GM04504 (cell line): Measurements from ENCODE around the gene ETV6.

Experiments
- DNase-seq: peaks from one replicate; pipeline ENCODE4 v3.0.0-alpha.2; 2012; ENCODE audit warnings: low read depth

Gene ETV6

DNA sequence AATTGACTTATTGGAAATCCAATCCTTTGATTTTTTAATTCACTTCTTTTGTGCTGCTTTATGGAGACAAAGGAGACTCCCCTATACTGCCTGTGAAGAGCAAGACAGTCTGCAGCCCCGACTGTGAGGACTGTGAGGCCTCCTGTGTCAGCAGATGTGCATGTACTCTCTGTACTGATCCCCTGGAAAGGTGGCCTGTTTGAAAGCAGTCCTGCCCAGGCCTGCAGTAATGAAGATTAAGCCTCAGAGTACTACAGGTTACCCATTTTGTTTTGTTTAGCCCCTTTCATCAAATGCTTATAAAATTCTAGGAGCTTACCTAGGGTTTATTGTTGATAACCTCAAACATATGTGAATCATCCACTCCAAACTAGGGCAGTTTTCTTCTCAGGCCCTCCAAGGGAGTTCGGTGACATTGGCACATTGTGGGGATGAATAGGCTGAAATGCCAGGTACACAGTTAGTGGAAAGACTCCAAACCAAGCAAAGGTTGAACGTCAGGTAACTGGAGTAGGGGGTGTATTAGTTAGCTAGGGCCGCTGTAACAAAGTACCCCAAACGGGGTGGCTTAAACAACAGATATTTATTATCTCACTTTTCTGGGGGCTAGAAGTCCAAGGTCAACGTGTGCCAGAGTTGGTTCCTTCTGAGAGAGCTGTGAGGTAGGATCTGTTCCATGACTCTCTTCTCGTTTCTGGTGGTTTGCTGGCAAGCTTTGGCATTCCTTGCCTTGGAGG is 212.6 kb downstream of the ETV6 start:
- no peak for DNase-seq

DNA sequence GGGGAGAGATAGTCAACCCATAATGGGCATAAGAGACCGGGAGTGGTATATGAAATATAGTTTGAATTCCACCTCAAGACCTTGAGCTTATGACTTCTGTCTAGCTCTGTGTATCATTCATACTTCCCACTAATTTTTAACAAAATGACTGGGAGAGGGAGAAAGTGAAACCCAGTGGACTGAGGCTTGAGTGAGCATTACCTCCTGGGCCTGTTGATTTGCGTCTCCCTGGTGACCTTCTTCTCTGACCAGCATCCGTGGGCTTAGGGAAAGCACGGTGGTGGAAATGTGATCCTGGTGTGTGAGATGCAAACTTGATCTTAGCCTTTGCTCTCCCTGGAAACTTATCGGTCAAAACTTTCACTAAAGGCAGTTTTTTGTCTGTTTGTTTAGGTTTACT is 213.3 kb downstream of the ETV6 start:
- no peak for DNase-seq

DNA sequence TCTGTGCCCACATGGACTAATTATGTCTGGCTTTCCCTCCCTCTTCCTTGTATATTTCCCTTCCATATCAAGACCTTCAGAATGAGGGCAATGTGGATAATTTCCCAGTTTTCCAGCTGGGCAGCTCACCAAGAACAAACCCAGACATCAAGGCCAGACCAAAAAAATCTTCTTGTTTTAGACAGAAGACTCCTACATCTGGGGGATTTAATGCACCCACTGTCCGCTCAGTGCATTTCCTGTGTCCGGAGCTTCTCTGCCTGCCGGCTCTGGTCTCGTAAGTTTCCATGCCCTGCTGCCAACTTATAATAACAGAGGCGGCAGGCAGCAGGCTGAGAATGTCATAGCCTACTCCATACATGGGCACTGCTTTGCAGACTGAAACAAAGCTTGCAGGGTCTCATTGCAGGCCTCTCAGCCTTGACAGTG is 214.0 kb downstream of the ETV6 start:
- no peak for DNase-seq

DNA sequence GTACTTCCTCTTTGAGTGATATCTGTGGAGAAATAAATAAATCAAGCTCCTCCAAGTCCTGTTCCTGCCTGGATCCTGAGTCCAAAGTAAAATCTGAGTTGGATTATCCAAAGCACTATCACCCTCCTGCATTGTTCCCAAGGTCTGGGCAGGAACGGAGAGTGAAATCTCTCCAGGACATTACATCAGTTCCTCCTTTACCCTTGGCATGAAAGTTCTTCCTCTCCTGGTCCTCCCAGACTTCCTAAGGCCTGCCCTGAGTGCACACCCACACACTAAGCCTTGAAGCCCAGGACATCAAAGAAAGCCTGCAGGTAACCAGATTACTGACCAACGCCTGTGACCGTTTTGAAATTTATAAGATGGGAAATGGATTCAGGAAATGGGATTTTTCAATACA is 214.5 kb downstream of the ETV6 start:
- DNase-seq = no peak

DNA sequence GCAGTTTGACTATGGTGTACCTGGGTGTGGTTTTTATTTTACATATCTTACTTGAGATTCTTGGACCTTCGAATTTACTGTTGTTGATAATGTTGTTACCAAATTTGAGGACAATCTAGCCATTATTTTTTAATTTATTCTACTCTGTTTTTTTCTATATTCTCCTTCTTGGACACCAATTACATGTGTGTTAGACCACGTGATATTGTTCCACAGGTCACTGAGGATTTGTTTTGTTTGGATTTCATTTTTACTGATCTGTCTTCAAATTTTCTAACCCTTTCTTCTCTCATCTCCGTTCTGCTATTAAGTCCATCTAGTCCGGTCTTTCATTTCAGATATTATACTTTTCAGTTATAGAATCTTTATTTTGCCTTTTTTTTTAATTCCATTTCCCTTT is 216.3 kb downstream of the ETV6 start:
- no peak for DNase-seq

DNA sequence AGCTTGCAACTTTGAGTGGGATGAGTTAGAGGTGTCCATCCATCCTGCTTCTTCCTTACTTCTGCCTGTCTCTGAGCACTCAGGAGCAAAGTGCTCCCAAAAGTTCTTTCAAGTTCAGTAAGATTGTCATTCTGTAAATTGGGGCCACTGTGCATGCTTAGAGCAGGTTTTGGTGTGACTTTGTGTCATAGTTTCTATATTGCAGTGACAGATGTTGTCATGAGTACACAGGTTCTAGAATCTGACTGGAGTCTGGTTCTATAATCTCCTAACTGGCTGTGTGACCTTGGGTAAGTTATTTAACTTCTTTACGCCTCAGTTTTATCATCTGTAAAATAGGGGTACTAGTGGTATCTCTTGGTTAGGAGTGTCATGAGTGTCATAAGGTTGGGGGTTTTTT is 218.6 kb downstream of the ETV6 start:
- DNase-seq = no peak

DNA sequence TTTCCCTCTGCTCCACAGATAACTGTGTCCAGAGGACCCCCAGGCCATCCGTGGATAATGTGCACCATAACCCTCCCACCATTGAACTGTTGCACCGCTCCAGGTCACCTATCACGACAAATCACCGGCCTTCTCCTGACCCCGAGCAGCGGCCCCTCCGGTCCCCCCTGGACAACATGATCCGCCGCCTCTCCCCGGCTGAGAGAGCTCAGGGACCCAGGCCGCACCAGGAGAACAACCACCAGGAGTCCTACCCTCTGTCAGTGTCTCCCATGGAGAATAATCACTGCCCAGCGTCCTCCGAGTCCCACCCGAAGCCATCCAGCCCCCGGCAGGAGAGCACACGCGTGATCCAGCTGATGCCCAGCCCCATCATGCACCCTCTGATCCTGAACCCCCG is 219.9 kb downstream of the ETV6 start:
- no peak for DNase-seq

DNA sequence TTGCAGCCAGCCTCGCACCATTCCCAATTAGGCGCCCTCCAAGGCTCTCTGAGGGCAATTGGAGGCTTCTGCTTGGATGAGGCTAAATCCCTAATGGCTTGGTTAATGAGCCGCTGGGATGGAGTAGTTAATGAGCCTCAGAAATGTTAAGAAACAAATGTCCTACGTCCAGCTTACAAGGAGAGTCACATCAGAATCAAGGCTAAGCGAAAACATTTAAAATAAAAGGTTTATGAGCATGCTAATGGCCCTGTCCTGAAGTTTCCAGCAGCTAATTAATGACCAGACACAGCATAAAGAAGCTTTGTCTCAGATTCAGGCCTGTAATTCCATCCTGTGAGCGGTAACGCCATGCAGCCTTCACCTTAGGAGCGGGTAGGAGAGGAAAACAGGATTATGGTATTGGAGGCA is 220.6 kb downstream of the ETV6 start:
- no peak for DNase-seq

DNA sequence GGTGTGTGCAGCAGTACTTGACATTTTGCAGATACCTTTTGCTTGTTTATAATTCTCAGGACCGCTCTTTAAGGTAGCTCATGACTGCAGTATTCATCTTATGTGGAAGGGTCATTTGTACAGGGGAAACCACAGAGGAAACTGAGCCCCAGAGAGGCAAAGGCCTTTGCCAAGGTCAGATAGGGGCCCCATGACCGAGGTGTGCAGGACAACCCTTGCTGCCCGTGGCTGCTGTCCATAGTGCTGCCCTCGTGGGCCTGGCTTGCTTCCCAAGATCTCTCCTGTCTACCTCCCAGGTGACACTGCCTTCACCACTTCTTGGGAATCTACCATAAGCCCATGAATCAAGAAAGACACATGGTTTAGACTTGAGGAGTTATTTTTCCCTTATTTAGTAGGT is 222.6 kb downstream of the ETV6 start:
- DNase-seq = no peak

DNA sequence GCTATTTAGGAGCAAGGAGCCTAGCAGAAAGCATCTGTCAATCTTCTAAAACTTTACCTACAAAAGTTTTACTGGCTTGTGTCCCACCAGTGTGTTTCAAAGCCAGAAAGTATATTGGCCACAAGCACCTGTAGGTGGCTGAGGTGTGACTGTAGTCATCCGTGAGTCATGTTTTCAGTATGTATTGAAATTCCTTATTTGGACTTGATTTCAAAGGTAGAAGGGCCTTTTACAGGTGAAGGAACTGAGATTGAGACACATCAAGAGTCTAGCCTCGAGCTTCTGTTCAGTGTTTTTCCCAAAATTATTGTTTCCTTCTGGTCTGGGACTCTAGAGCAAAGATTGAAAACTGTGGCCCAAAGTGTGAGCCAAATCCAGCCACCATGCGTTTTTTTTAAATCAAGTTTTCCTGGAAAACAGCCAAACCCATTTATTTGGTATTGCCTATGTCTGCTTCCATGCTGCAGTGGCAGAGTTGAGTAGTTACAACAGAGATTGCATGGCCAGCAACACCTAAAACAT is 226.0 kb downstream of the ETV6 start:
- no peak for DNase-seq

DNA sequence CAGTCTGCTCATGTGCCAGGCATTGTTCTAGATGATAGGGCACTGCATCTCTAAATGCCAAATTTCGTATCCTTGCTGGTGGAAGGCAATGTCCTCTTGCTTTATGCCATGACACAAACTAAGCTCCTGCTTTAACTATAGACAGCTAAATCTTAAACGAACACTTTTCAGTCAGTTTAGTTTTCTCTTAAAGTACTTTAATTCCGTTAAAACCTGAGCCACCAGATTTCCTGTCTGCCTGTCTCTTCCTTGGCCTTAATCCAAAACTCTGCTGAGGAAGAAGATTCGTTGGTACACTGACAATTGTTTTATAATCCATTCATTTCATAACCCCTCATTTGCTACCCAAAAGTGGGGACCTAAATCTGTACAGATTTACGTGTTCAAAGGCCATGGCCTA is 226.8 kb downstream of the ETV6 start:
- DNase-seq = no peak

DNA sequence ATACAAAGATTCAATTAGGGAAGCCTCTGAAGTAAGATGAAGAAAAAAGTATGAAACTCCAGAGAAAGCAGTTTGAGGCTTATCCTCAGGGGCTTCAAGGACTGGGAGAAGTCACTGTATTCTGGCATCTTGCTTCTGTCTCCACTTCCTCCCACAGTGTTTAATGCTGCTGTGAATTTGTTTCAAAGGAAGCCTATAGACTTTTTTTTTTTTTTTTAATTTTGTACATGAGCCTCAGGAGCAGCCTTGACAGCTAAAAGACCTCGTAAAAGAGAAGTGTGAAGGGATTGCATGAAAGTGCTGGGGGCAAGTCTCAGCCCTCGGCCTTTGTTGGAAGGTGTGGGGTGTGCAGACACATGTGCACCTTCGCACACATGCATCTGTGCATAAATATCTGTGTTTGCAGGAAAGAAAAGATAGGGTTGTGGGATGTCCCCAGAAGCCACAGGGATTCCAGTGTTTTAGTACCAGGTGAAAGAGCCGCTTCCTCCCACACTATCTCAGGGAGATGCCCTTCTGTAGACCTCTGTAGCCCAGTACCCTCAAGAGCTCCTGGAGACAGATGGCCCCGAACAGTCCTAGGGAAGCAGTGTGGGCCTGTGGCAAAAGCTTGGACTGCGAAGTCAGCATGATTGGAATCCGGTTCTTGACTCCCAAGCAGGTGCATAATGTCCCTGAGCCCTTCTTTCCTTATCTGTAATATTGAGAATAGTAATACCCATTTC is 227.8 kb downstream of the ETV6 start:
- no peak for DNase-seq

DNA sequence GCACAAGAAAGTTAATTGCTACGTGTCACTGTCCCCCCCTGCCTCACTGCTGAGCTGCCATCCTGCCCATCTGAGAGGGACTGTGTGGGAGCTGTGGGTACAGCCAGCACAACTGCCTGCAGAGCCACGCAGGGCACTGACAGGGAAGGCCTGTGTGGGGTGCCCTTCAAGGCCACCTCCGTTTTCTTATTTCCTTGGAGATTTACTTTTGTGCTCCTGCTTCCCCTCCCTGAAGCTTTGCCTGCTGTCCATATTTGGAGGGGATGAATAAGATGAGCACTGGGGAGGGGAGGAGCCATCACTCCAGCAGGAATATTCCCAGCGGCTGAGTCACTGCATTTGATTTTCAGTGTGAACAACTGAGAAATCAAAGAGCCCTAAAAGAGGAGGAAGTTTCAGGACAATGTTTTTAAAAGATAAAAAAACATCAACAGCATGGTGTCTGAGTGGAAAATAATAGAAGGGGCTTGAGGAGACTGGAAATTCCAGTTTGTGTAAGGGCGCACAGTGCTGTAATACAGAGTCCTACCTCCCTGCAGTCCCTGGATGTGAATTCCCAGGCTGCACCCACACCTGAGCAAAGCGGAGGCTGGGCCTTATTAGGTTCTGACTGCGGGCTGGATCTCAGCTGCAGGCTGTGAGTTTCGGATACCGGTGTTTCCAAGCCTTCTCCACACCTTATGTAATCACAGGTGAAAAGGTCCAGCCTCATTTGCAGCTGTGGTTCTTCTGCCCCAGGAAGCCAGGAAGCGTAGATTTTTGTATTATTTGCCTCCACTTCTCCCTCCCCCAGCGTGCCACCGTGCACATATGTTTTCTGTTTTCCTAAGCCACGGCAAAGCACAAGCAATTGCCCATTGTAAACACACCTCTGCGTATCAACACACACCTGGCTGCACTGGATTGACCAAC is 228.7 kb downstream of the ETV6 start:
- DNase-seq = no peak

DNA sequence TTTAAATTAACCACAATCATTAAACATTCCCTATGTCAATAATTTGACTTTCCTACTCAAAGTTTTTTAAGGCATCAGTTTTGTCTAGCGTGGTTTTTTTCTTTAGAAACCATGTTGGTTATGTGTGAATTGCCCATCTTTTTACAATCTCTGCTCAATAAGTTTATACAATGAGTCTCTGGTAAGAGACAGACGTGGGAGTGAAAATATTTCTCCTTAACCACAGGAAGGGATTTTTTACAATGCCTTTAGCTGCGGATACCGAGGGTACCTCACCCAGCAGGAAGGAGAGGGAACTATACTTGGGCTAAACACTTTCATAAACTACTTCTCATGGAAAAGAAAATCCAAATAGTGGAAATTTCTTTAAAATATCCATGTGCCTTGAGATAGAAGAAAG is 229.8 kb downstream of the ETV6 start:
- no peak for DNase-seq

DNA sequence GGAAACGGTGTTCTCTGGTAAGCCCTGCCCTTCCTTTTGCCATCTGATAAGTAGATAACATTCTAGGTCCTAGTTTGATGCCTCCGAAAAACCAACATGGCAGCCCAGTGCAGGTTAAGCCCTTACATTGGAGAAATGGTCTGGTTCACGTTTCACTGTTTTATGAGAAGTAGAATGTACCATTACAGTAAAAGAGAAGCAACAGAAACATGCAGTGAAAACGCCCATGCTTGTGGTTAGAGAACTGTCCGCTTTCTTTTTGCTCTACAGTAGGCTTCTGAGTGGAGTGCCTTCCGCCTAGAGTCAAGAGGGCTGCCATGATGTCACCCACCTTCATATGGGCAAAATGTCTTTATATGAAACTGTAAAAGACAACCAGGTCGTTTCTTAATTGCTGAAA is 230.9 kb downstream of the ETV6 start:
- DNase-seq = no peak

DNA sequence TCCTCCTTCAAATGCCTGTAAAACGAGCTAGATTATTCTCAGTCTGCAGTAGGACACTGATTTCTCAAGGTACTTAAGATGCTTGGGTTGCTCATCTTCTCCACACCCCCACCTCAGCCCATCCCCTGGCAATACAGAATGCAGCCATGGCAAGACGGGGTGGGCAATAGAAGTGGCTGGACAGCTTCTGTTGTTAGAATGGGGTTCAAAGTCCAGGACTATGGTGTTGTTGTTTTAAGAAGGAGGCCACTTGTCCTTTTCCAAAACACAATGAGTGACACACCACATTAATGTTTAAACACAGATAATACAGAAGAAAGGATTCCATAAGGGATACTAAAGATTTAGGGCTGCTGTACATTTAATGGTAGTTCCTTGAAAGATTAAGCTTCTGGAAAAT is 232.4 kb downstream of the ETV6 start:
- no peak for DNase-seq

DNA sequence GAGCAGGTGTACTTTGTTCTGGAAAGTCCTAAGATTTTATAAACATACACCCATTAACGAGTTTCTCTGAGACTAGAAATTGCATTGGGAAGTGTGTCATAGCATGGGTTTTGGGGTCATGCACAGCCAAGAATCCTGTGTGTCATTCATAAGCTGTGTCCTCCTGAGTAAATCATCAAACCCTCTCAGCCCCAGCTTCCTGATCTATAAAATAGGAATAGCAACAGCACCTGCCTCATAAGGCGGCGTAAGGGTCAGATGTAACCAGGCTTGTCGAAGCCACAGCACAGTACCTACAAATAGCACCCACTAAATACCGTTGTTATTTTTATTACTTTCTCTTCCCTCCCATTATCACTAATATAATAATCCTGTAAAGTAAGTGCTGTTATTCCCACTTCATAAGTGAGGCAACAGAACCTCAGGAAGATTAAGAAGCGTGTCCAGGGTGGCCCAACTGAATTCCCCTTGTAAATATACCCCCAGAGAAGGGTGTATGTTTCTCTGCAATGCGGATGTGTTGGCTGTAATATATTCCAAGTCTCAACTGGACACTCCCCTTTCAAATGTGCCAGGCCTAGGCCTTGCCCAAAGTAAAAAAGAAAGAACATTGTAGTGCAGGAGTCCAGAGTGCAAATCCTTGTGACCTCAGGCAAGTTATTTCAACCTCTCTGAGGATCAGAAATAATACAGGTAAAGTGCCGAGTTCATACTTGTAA is 233.0 kb downstream of the ETV6 start:
- DNase-seq = no peak

DNA sequence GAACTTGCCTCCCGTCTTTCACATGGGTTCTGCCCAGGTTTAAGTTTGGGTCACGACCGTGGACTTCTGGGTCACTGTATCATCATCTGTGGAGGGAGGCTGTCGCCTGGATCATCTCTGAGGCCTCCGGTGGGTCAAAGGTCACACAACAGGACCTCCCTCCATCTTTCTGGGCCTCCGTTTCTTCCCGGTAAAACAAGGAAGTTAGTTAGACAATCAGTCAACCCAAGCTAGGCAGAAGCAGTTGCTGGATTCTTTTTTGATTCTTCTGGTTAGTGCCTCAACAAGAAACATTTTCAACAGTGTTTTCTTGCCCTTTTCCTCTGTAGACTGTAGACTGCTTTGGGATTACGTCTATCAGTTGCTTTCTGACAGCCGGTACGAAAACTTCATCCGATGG is 234.6 kb downstream of the ETV6 start:
- no peak for DNase-seq

DNA sequence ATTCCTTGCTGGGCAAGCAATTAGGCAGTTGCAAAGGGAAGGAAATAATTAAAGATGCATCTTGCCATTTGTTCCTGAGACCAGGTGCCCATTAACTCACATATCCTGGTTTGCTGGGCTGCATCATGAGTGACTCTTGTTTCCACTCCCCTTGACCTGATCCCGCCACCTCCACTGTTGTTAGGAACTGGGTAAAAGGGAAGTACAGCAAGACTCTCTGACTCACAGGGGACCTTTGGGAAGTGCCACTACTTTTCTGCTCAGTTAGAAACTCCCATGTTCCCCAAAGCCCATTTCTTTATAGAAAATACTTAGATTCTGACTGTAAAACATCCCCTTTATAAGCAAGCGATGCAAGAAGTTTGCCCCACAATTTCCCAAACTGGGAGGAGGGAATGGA is 235.2 kb downstream of the ETV6 start:
- DNase-seq = no peak

DNA sequence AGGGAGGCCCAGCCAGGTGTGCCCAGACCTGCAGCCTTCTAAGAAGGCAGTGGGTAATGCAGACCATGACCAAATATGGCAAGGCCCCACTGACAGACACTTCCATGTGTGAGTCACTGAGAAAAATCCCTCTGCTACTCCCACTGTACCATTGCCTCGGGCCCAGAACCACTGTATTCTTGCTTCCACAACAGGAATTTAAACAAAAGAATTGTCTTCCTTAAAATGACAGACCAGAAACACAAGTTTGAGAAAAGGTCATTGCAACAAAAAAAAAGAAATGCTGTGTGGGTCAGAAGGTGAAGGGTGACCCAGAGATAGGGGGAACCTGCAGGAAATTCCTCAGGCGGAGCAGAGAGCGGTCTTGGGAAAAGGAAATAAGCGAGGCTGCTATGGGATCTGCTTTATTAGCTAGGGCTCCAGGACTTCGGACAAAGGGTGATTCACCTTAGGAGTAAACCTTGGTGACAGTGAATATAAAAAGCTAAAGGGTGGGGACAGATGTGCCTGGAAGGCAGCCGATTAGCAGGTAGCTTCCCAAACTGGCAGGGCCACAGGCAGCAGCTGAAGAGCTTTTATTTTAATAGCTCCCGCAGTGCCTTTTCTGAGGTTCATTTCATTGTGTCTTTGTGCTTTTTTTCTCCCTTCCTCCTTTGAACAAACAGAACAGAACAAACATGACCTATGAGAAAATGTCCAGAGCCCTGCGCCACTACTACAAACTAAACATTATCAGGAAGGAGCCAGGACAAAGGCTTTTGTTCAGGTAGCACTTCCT is 236.0 kb downstream of the ETV6 start:
- no peak for DNase-seq

DNA sequence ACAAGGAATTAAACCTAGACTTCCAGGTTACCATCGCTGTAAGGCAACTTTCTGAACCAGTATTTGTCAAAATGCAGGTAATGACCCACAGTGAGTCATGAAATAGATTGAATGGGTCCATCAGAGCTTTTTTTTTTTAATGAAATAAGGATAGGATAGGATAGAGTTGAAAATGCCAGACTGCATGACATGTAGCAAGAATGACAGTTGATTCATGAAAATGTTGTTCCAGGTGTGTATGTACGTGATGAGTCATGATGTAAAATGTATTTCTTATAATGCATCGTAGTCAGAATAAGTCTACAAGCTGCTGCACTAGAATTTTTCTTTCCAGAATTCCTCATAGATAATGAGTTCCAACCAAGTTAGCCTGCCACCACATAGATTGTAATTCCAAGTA is 236.9 kb downstream of the ETV6 start:
- DNase-seq = no peak
